DMS114 treated with DMSO at 0.1 percent for 48 hours (cell line): ENCODE results near the gene MACROD2.

Experiments
- DNase-seq: peaks from one replicate; lab custom pipeline; 2025; ENCODE audit not compliant: unreplicated experiment; lab: John Stamatoyannopoulos, UW

Gene MACROD2

GRCh38 chr20:14885661-14886060, 890.3 kb downstream of the MACROD2 start:
- no peak for DNase-seq

GRCh38 chr20:14888134-14888533, 892.8 kb downstream of the MACROD2 start:
- DNase-seq: no peak

- no peak for DNase-seq
Measured at GRCh38 chr20:14889496-14890255, 894.4 kb downstream of the MACROD2 start.

- no peak for DNase-seq
Measured at GRCh38 chr20:14890713-14891112, 895.4 kb downstream of the MACROD2 start.

GRCh38 chr20:14892782-14893181, 897.5 kb downstream of the MACROD2 start:
- DNase-seq: no peak

- DNase-seq: no peak
Measured at GRCh38 chr20:14896569-14896968, 901.3 kb downstream of the MACROD2 start.

- no peak for DNase-seq
Measured at GRCh38 chr20:14897608-14898007, 902.3 kb downstream of the MACROD2 start.

- DNase-seq: no peak
Measured at GRCh38 chr20:14902432-14903089, 907.2 kb downstream of the MACROD2 start.

- DNase-seq: no peak
Measured at GRCh38 chr20:14906908-14907434, 911.7 kb downstream of the MACROD2 start.

GRCh38 chr20:14910126-14910525, 914.8 kb downstream of the MACROD2 start:
- no peak for DNase-seq

- no peak for DNase-seq
Measured at GRCh38 chr20:14913896-14914620, 918.7 kb downstream of the MACROD2 start.

- no peak for DNase-seq
Measured at GRCh38 chr20:14914633-14915032, 919.3 kb downstream of the MACROD2 start.

GRCh38 chr20:14915356-14915755, 920.0 kb downstream of the MACROD2 start:
- no peak for DNase-seq

- DNase-seq: no peak
Measured at GRCh38 chr20:14916360-14916920, 921.1 kb downstream of the MACROD2 start.

- DNase-seq: no peak
Measured at GRCh38 chr20:14918281-14918680, 923.0 kb downstream of the MACROD2 start.

GRCh38 chr20:14918976-14919375, 923.7 kb downstream of the MACROD2 start:
- no peak for DNase-seq

GRCh38 chr20:14919501-14920081, 924.3 kb downstream of the MACROD2 start:
- DNase-seq: no peak

- no peak for DNase-seq
Measured at GRCh38 chr20:14921513-14921912, 926.2 kb downstream of the MACROD2 start.

GRCh38 chr20:14922503-14923267, 927.4 kb downstream of the MACROD2 start:
- no peak for DNase-seq

- no peak for DNase-seq
Measured at GRCh38 chr20:14924433-14924832, 929.1 kb downstream of the MACROD2 start.
